Ureter (tissue), 1 donor: ENCODE results near the gene LZIC. TPM values are rescaled to one million over a fixed set of nuclear protein-coding genes. Genes with fewer than 3 reads are reported as not detected.

Experiments used
- DNase-seq: peaks from one replicate; pipeline ENCODE4 v3.0.0-alpha.2; 2020; ENCODE audit warnings: low spot score
- total RNA-seq: library from RNA; stranded (reverse); gene quantifications from one replicate; pipeline ENCODE4 v1.2.4, GENCODE V29; 2023
- donor health status: DM: yes; HTN: yes; CAD: no.

Gene LZIC
- total RNA-seq, 1 donor from 2014 or later, result 27.5 TPM

- no peak for DNase-seq
These were observed 57.0 kb downstream of the LZIC start for GRCh38 chr1:9886092-9886742.

- no peak for DNase-seq
These were observed 58.4 kb downstream of the LZIC start for GRCh38 chr1:9884805-9885204.

- DNase-seq, result no peak
These were observed 59.4 kb downstream of the LZIC start for GRCh38 chr1:9883585-9884449.

DNA sequence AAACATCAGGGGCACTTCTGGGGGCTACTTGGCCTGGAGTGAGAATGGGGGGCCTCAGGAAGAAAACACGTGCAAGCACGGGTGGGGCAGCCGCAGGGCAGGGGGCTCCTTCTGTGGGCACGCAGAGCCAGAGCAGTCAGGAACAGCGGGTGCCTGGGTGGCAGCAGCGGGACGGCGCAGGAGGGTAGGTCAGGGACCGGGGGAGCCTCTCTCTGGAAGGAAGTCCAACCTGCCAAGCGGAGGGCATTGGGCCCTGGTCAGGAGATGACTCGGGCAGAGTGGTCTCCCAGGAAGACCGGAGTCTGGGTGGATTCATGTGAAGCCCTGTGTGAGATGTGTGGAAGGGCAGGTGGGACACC, 60.3 kb downstream of the LZIC start:
- DNase-seq, result no peak

DNA sequence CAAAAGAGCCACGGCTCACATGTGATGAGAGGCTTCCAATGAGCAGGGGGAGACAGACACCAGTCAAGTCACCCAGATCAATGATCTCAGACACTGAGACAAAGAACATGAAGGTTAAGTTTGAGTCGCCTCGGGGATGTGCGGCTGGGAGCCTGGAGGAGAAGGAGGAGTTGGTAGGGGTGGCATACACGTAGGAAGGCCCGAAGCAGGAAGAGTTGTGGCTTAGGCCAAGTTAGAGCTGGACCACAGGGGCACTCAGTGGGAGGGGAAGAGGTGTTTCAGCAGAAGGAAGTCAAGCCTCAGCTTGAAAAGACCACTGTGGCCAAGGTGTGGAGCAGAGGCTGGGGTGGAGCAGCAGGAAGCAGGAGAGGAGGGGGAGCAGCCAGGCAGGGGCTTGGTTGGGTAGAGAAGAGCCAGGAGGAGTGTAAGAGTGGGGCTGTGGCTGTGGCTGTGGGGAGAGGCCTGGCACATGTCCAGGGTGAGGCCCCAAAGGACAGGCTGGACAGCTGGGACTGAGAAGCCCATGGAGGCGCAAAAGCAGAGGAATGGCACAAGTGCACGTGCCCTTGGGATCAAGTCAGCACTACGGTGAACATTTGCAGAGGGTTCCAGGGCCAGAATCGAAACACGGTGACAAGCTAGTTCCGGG, 60.8 kb downstream of the LZIC start:
- no peak for DNase-seq

- no peak for DNase-seq
These were observed 61.3 kb downstream of the LZIC start for GRCh38 chr1:9881838-9882249.

Other genes with a start within 250 kb of the LZIC start
- 75.0 TPM for gene CLSTN1, start 119.4 kb downstream of the LZIC start, total RNA-seq
- gene CTNNBIP1, start 33.1 kb downstream of the LZIC start, total RNA-seq, result 28.4 TPM
- gene NMNAT1, start 84 bp upstream of the LZIC start, total RNA-seq, result 12.6 TPM
- 8.5 TPM for gene RBP7, start 53.8 kb upstream of the LZIC start, total RNA-seq
- 41.8 TPM for gene UBE4B, start 89.6 kb upstream of the LZIC start, total RNA-seq